ENCODE data around the gene SH3GL1. TPM values are rescaled to one million over a fixed set of nuclear protein-coding genes. Genes with fewer than 3 reads are reported as not detected.

The SH3GL1 gene
- total and polyA plus RNA-seq, 11 donors: 14.4 to 43.6 (median 22.2) TPM

- DNase-seq: no peak
- no peak overlapping the region for H3K4me3 ChIP-seq
- peak overlapping the region in 7 of 12 donors; percentile 49 to 79 (median 68) for H3K27ac ChIP-seq
- peaks cover 0 to 12% (median 3%) of the 10 kb centered on the region in 12 donors for H3K4me1 ChIP-seq
- intact Hi-C loops (cut with DNase I): no loop called here
- no peaks in the 10 kb centered on the region for H3K9me3 ChIP-seq
- ATAC-seq: peak in 3 of 4 donors; percentile 5 to 12 (median 6)
- no peak for TF ChIP-seq CTCF (IDR thresholded peaks at IDR 0.05)
- TF ChIP-seq POLR2A (IDR thresholded peaks at IDR 0.05): no peak
- peaks cover 0 to 99% (median 92%) of the 10 kb centered on the region in 9 donors for H3K36me3 ChIP-seq
- 82 to 84% (median 83%) methylated on average over 28 to 30 of the region's 30 CpGs for WGBS, 4 donors
- H3K27me3 ChIP-seq: no peaks in the 10 kb centered on the region
Observed at GRCh38 chr19:4448147-4448985, 48.0 kb upstream of the SH3GL1 start.

DNA sequence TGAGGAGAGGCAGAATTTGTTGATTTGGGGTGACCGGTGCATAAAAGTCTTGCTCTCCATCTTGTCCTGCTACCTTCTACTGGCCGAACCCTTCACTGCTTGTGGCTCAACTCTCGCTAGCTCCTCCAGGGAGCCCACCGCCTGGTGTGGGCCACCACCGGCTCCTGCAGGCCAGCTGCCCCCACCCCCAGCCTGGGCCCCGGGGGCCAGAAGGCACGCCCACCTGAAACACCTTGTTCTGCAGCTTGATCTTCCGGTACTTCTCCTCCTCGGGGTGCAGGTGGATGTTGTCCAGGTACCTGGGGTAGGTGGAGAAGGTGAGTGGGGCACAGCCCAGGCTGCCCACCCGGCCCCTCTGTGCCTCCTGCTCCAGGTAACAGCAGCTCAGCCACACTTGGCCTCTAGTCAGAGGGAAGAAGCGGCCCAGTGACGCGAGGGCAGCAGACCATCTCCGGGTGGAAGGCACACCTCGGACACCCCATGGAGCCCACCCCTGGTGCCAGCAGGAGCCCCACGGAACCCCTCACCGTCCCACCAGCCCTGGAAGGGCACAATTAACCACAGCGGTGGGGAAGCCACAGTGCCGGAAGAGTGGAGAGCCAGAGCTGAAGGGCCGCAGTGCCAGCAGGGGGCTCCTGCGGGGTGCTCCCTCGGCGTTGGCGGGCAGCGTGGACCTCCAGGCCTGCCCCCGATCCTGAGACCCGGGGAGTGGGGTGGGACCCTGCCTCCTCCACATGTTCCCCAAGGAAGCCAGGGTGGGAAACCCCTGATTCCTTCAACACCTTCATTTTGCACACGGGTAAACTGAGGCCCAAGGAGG, 47.2 kb upstream of the SH3GL1 start:
- DNase-seq: no peak
- H3K9me3 ChIP-seq: no peaks in the 10 kb centered on the region
- WGBS, 4 donors: 89 to 94% (median 93%) methylated on average over 16 to 28 of the region's 28 CpGs
- intact Hi-C loops (cut with DNase I): no loop called here
- H3K27me3 ChIP-seq: no peaks in the 10 kb centered on the region
- H3K4me1 ChIP-seq: peaks cover 0 to 12% (median 2%) of the 10 kb centered on the region in 12 donors
- H3K27ac ChIP-seq: no peak overlapping the region
- no peak for TF ChIP-seq CTCF (IDR thresholded peaks at IDR 0.05)
- TF ChIP-seq POLR2A (IDR thresholded peaks at IDR 0.05): no peak
- no peak for ATAC-seq
- H3K4me3 ChIP-seq: no peak overlapping the region
- peaks cover 0 to 93% (median 84%) of the 10 kb centered on the region in 9 donors for H3K36me3 ChIP-seq

- intact Hi-C loops (cut with DNase I): no loop called here
- 71 to 91% (median 83%) methylated on average over 6 to 15 of the region's 15 CpGs for WGBS, 4 donors
- H3K4me1 ChIP-seq: peaks cover 0 to 12% (median 2%) of the 10 kb centered on the region in 12 donors
- H3K9me3 ChIP-seq: no peaks in the 10 kb centered on the region
- H3K27me3 ChIP-seq: no peaks in the 10 kb centered on the region
- DNase-seq (no peak), ATAC-seq (no peak)
- no peak overlapping the region for H3K27ac ChIP-seq
- TF ChIP-seq POLR2A (IDR thresholded peaks at IDR 0.05): no peak
- TF ChIP-seq CTCF (IDR thresholded peaks at IDR 0.05): no peak
- H3K36me3 ChIP-seq: peaks cover 0 to 85% (median 76%) of the 10 kb centered on the region in 9 donors
- no peak overlapping the region for H3K4me3 ChIP-seq
Observed at GRCh38 chr19:4446704-4447200, 46.4 kb upstream of the SH3GL1 start.
